DOHH2 (cell line): Measurements from ENCODE around the gene NT5DC1.

Experiments used
- EZH2phosphoT487 ChIP-seq: fragments of 200-600 bp; sonication (generic); IDR thresholded peaks from 2 replicates; pipeline ENCODE4 v1.6.1; 2017; ENCODE audit warnings: borderline replicate concordance, mild to moderate bottlenecking, antibody characterized with exemption, low read length, moderate library complexity, mixed read lengths
- TF ChIP-seq, protein P1 (sequence below): fragments of 200-600 bp; sonication (generic); IDR thresholded peaks from one replicate; pipeline ENCODE4 v1.5.1; 2014; ENCODE audit warnings: antibody characterized with exemption, mild to moderate bottlenecking, low read depth, low read length; ENCODE audit not compliant: poor library complexity, severe bottlenecking

DNA sequence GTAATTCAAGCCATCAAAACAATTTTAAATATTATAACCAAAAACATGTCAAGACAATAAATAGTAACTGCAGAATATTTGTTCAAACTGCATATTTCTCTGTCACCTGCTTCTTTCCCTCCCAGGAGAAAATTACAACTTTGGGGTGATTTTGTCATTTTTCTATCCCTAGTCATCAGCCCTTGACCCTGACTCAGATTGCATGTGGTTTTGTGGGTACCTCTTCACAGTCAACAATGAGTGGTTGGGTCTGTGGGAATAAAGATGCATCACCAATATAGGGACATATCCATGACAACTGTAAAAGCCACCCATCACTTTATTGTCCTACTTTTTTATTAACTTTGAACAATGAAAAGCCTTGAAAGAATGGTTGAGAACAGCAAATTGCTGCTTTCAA is 18.0 kb downstream of the NT5DC1 start:
- no peak for TF ChIP-seq EZH2phosphoT487
- TF ChIP-seq, protein P1, sequence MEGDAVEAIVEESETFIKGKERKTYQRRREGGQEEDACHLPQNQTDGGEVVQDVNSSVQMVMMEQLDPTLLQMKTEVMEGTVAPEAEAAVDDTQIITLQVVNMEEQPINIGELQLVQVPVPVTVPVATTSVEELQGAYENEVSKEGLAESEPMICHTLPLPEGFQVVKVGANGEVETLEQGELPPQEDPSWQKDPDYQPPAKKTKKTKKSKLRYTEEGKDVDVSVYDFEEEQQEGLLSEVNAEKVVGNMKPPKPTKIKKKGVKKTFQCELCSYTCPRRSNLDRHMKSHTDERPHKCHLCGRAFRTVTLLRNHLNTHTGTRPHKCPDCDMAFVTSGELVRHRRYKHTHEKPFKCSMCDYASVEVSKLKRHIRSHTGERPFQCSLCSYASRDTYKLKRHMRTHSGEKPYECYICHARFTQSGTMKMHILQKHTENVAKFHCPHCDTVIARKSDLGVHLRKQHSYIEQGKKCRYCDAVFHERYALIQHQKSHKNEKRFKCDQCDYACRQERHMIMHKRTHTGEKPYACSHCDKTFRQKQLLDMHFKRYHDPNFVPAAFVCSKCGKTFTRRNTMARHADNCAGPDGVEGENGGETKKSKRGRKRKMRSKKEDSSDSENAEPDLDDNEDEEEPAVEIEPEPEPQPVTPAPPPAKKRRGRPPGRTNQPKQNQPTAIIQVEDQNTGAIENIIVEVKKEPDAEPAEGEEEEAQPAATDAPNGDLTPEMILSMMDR = no peak
